HCT116 (cell line): Measurements from ENCODE around the gene PREX1. TPM values are rescaled to one million over a fixed set of nuclear protein-coding genes. Genes with fewer than 3 reads are reported as not detected.

Experiments
- ATAC-seq: fragments of 200-7000 bp; cut with Tn5 transposase; 2 replicates; pipeline ENCODE4 v1.9.1; 2020; ENCODE audit warnings: mild to moderate bottlenecking, moderate library complexity
- BruUV-seq: library from RNA; stranded (reverse); fragments of 400-500 nt; replicated peaks from 2 replicates; lab custom pipeline; 2021; lab: Mats Ljungman, UMichigan
- CTCF ChIA-PET: fragments of 300-600 bp; sonication (Branson Sonifier 250); formaldehyde crosslinking; loops from one replicate; lab custom pipeline; 2021; ENCODE audit warnings: antibody characterized with exemption; lab: Charles Lee
- POLR2A ChIA-PET: fragments of 300-600, 350-600 bp; sonication (Branson Sonifier 250); formaldehyde crosslinking; loops from one replicate; lab custom pipeline; 2021; ENCODE audit warnings: antibody characterized with exemption; lab: Charles Lee
- RAD21 ChIA-PET, 2 experiments: fragments of 300-600 bp; sonication (Branson Sonifier 250); formaldehyde crosslinking; loops; one replicate each; lab custom pipeline; 2023; ENCODE audit warnings: low total read pairs in 2 of 2; ENCODE audit not compliant: uncharacterized antibody in 2 of 2, unreplicated experiment in 2 of 2, low non-redundant PET in 1 of 2; lab: Charles Lee
- DNase-seq: peaks from one replicate; pipeline ENCODE4 v3.0.0-alpha.2; 2010; ENCODE audit warnings: low read depth, low spot score
- H2AFZ ChIP-seq: fragments of 200-600 bp; shearing (Covaris generic), sonication (generic); 2 replicates; pipeline ENCODE4 v1.6.1; 2017; ENCODE audit warnings: low read depth, mixed run types, mixed read lengths, antibody characterized with exemption, low read length; ENCODE audit not compliant: poor library complexity, severe bottlenecking
- H3K27ac ChIP-seq: 2 replicates; pipeline ENCODE4 v1.5.1; 2012; ENCODE audit warnings: low read depth, low read length
- H3K27me3 ChIP-seq: fragments of 200-600 bp; sonication (generic); 2 replicates; pipeline ENCODE4 v1.6.1; 2016; ENCODE audit warnings: mixed run types, low read length, mixed read lengths; ENCODE audit not compliant: insufficient read depth
- H3K36me3 ChIP-seq, 2 experiments: fragments of 200-500 bp in 1 of 2; fragments of 200-600 bp in 1 of 2; sonication (Bioruptor generic) in 1 of 2; sonication (generic) in 1 of 2; 2 replicates each; pipeline versions ENCODE4 v1.5.1 to v1.6.1; 2014 to 2016; ENCODE audit warnings: low read length in 2 of 2, inconsistent platforms in 1 of 2, mixed read lengths in 1 of 2, mixed run types in 1 of 2; ENCODE audit not compliant: insufficient read depth in 2 of 2, control insufficient read depth in 1 of 2
- H3K4me1 ChIP-seq, 2 experiments: fragments of 200-600 bp in 1 of 2; sonication (generic) in 1 of 2; 2 replicates each; pipeline versions ENCODE4 v1.5.1 to v1.6.1; 2012 to 2017; ENCODE audit warnings: low read length in 2 of 2, inconsistent platforms in 1 of 2, mild to moderate bottlenecking in 1 of 2, mixed read lengths in 1 of 2, mixed run types in 1 of 2, moderate library complexity in 1 of 2; ENCODE audit not compliant: insufficient read depth in 2 of 2, control insufficient read depth in 1 of 2
- H3K4me2 ChIP-seq: fragments of 200-600 bp; sonication (generic); 2 replicates; pipeline ENCODE4 v1.6.1; 2017; ENCODE audit warnings: mixed run types, low read length, mixed read lengths
- H3K4me3 ChIP-seq, 2 experiments: fragments of 200-600 bp in 1 of 2; sonication (generic) in 1 of 2; replicated peaks in 1 of 2; 2 replicates each; pipeline ENCODE4 v1.5.1; 2011 to 2016; ENCODE audit warnings: low read length in 2 of 2, control low read depth in 1 of 2, low read depth in 1 of 2, mild to moderate bottlenecking in 1 of 2, mixed read lengths in 1 of 2, mixed run types in 1 of 2
- H3K79me2 ChIP-seq: fragments of 200-600 bp; sonication (generic); 2 replicates; pipeline ENCODE4 v1.6.1; 2017; ENCODE audit warnings: mild to moderate bottlenecking, mixed run types, low read length, moderate library complexity, mixed read lengths; ENCODE audit not compliant: insufficient read depth
- H3K9ac ChIP-seq: fragments of 200-600 bp; sonication (generic); 2 replicates; pipeline ENCODE4 v1.6.1; 2016; ENCODE audit warnings: low read length, mixed read lengths
- H3K9me2 ChIP-seq: fragments of 200-600 bp; sonication (generic), shearing (Covaris generic); 2 replicates; pipeline ENCODE4 v1.6.1; 2017; ENCODE audit warnings: mixed run types, mild to moderate bottlenecking, moderate library complexity; ENCODE audit not compliant: insufficient read depth
- H3K9me3 ChIP-seq, 2 experiments: fragments of 200-500 bp in 1 of 2; fragments of 200-600 bp in 1 of 2; sonication (Bioruptor generic) in 1 of 2; sonication (generic) in 1 of 2; 2 replicates each; pipeline ENCODE4 v1.6.1; 2014 to 2017; ENCODE audit warnings: low read length in 2 of 2, mixed read lengths in 2 of 2, inconsistent platforms in 1 of 2, low read depth in 1 of 2, mild to moderate bottlenecking in 1 of 2, mixed run types in 1 of 2, moderate library complexity in 1 of 2; ENCODE audit not compliant: control insufficient read depth in 1 of 2, insufficient read depth in 1 of 2
- H4K20me1 ChIP-seq: fragments of 200-600 bp; sonication (generic), shearing (Covaris generic); 2 replicates; pipeline ENCODE4 v1.6.1; 2017; ENCODE audit warnings: mixed run types, mild to moderate bottlenecking, moderate library complexity; ENCODE audit not compliant: insufficient read depth
- CTCF ChIP-seq, 3 experiments: fragments of 200-600 bp in 1 of 3; sonication (generic) in 1 of 3; IDR thresholded peaks in 2 of 3; conservative IDR thresholded peaks in 1 of 3; 2 replicates each; pipeline ENCODE4 v1.5.1; 2012 to 2017; ENCODE audit warnings: low read depth in 2 of 3, low read length in 2 of 3, antibody characterized with exemption in 1 of 3, borderline replicate concordance in 1 of 3, control low read depth in 1 of 3, mild to moderate bottlenecking in 1 of 3, mixed read lengths in 1 of 3, mixed run types in 1 of 3, moderate library complexity in 1 of 3; ENCODE audit not compliant: insufficient read depth in 1 of 3
- EZH2 ChIP-seq: fragments of 200-600 bp; sonication (generic); IDR thresholded peaks from 2 replicates; pipeline ENCODE4 v1.6.1; 2017; ENCODE audit warnings: antibody characterized with exemption, mixed run types
- FOSL1 ChIP-seq: IDR thresholded peaks from 2 replicates; pipeline ENCODE4 v1.6.1; 2012; ENCODE audit warnings: low read depth
- POLR2A ChIP-seq: IDR thresholded peaks from 2 replicates; pipeline ENCODE4 v1.7.0; 2011; ENCODE audit warnings: borderline replicate concordance; ENCODE audit not compliant: insufficient read depth, insufficient read length; ENCODE audit errors: extremely low read depth
- SP1 ChIP-seq: IDR thresholded peaks from 2 replicates; pipeline ENCODE4 v1.6.1; 2012; ENCODE audit warnings: low read depth
- SRF ChIP-seq: IDR thresholded peaks from 2 replicates; pipeline ENCODE4 v1.6.1; 2012; ENCODE audit warnings: low read depth
- ZBTB33 ChIP-seq: IDR thresholded peaks from 2 replicates; pipeline ENCODE4 v1.6.1; 2011; ENCODE audit warnings: mild to moderate bottlenecking, low read length, moderate library complexity; ENCODE audit not compliant: insufficient replicate concordance; ENCODE audit errors: extremely low read depth
- ZFX ChIP-seq: fragments of 450-650 bp; IDR thresholded peaks from 2 replicates; pipeline ENCODE4 v1.6.1; 2017
- intact Hi-C: fragments of 100-400 bp; cut with micrococcal nuclease; formaldehyde crosslinking; loops from 2 replicates; pipeline ENCODE4 v1.10.0; 2022
- total RNA-seq: library from RNA; stranded (reverse); gene quantifications from one replicate; pipeline ENCODE4 v1.2.1, GENCODE V29; 2021; ENCODE audit not compliant: unreplicated experiment

PREX1 gene
- total RNA-seq, 1 experiment from 2014 or later, result 6.1 TPM

DNA sequence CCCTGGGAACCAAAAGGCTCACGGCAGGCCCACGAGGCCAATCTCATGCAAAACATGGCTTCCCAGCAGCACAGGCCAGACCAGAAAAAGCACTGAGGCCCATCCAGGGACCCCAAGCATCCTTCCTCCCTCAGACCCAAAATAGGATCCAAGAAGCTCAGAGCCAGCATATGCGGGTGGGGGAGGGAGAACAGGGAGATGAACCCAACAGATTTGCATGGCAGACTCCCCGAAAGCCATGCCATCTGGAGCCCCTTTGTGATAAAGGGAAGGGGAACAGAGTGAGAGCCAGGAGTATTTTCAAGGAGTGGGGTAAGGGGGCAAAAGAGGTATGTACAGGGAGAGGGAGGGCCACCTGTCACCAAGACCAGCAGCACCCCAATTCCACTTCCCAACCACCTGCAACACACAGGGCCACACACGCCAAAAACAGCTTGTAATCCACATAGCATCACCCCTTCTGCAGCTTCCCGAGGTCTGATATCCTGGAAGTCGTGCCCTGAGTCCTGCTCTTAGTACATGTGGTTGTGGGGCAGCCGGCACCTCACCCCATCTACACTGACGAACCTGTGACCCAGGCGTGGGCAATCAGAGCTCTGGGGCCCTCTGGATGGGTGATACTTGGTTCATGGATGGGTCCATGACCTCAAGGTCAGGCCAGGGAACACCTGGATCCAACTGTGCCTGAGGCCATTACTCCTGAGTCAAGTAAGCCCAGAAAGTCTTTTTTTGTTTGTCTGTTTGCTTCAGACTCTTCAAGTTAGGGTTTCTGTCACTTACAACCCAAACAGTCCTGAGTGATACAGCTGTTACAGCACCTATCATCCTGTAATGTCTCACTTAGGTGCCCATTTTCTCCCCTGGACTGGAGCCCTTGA lies 24.4 kb downstream of the PREX1 start:
- Histone ChIP-seq H4K20me1 (no peaks in the 10 kb centered on the region), H3K9ac (no peak overlapping the region), H3K79me2 (no peaks in the 10 kb centered on the region), H3K4me2 (no peak overlapping the region), H3K4me3 (no peak overlapping the region), H3K27ac (no peak overlapping the region), H3K9me2 (no peaks in the 10 kb centered on the region), H3K36me3 (no peaks in the 10 kb centered on the region), H2AFZ (no peak overlapping the region), H3K4me1 (no peaks in the 10 kb centered on the region), H3K9me3 (0 out of 4 replicates have a peak, but pooled peaks cover 0 to 3% of the 10 kb centered on the region in 2 experiments), H3K27me3 (no peaks in the 10 kb centered on the region)
- BruUV-seq, result no TSS peak
- ATAC-seq (no peak), DNase-seq (no peak)
- TF ChIP-seq FOSL1 (no peak), ZFX (no peak)
- RAD21 ChIA-PET, result no interaction called here
- intact Hi-C loops, result no loop called here
- POLR2A ChIA-PET, result no interaction called here
- CTCF ChIA-PET, result no interaction called here

DNA sequence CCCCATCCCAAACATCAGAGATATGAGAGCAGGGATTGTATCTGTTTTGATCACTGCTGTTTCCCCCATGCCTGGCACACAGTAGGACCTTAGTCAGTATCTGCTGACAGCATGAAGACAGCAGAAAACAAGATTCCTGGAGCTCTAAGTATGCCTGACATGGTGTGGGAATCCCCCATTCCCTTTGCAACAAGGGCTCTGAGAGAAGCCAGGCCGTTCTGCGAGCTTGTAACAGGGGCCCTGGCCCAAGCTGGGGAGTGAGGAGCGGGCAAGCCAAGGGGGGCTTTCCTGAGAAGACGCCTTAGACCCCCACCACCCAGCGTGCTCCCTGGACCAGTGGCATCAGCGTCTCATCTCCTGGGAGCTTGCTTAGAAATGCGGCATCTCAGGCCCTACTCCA lies 25.2 kb downstream of the PREX1 start:
- intact Hi-C loops, result no loop called here
- DNase-seq, result no peak
- no TSS peak for BruUV-seq
- 0 out of 4 replicates have a peak, but pooled peaks cover 0 to 3% of the 10 kb centered on the region in 2 experiments for H3K9me3 ChIP-seq
- ChIA-PET RAD21 (no interaction called here), POLR2A (no interaction called here), CTCF (no interaction called here)
- H3K36me3 ChIP-seq, result no peaks in the 10 kb centered on the region
- H4K20me1 ChIP-seq, result no peaks in the 10 kb centered on the region
- no peaks in the 10 kb centered on the region for H3K9me2 ChIP-seq
- H2AFZ ChIP-seq, result no peak overlapping the region
- H3K27me3 ChIP-seq, result no peaks in the 10 kb centered on the region
- ATAC-seq, result no peak
- no peak overlapping the region for H3K27ac ChIP-seq
- no peak overlapping the region for H3K4me3 ChIP-seq
- no peak overlapping the region for H3K9ac ChIP-seq
- no peaks in the 10 kb centered on the region for H3K79me2 ChIP-seq
- H3K4me2 ChIP-seq, result no peak overlapping the region
- H3K4me1 ChIP-seq, result no peaks in the 10 kb centered on the region
- TF ChIP-seq SP1 (no peak), EZH2 (no peak), ZBTB33 (no peak), CTCF (IDR thresholded peaks at IDR 0.05 in 2 of 3, conservative IDR thresholded peaks at IDR 0.05 in 1 of 3; ENCODE audit: borderline replicate concordance in 1 of 3, insufficient read depth in 1 of 3, low read depth in 2 of 3, low read length in 2 of 3) (no peak), SRF (no peak), POLR2A (no peak)
